Heart left ventricle (tissue), 16 donors: ENCODE results near the gene RNU11. TPM values are rescaled to one million over a fixed set of nuclear protein-coding genes. Genes with fewer than 3 reads are reported as not detected.
"Not testable (repeated sequence)": the region's sequence is repeated elsewhere in the genome, so short reads cannot be mapped to it uniquely, and the experiment has no call there.

ENCODE experiments used
- ATAC-seq, 4 donors: fragments of 200-7000 bp; cut with Tn5 transposase; one replicate each; pipeline ENCODE4 v1.9.1; 2020 to 2022; ENCODE audit warnings: moderate library complexity in 4 of 4, mild to moderate bottlenecking in 3 of 4, moderate number of reproducible peaks in 1 of 4
- DNase-seq, 5 donors: peaks; one replicate each; pipeline ENCODE4 v3.0.0-alpha.2; 2020
- H3K27ac ChIP-seq, 12 donors: fragments of 200-600 bp; sonication (generic) in 4 of 12; one replicate each; pipeline versions ENCODE4 v1.5.0 to v1.8.0; 2016 to 2022; ENCODE audit warnings: mild to moderate bottlenecking in 2 of 12
- H3K27me3 ChIP-seq, 9 donors: fragments of 200-600 bp; sonication (generic) in 2 of 9; one replicate each; pipeline versions ENCODE4 v1.5.1 to v1.8.0; 2016 to 2022; ENCODE audit warnings: mild to moderate bottlenecking in 3 of 9
- H3K36me3 ChIP-seq, 9 donors: fragments of 200-600 bp; sonication (generic) in 2 of 9; one replicate each; pipeline versions ENCODE4 v1.5.0 to v1.8.0; 2018 to 2022; ENCODE audit warnings: mild to moderate bottlenecking in 2 of 9
- H3K4me1 ChIP-seq, 12 donors: fragments of 200-600 bp; sonication (generic) in 4 of 12; one replicate each; pipeline versions ENCODE4 v1.5.0 to v1.8.0; 2016 to 2022; ENCODE audit warnings: mild to moderate bottlenecking in 3 of 12
- H3K4me3 ChIP-seq, 12 donors: fragments of 200-600 bp; sonication (generic) in 4 of 12; one replicate each; pipeline versions ENCODE4 v1.5.0 to v1.8.0; 2017 to 2022; ENCODE audit warnings: mild to moderate bottlenecking in 9 of 12, moderate library complexity in 4 of 12
- H3K9me3 ChIP-seq, 12 donors: fragments of 200-600 bp; sonication (generic) in 4 of 12; one replicate each; pipeline versions ENCODE4 v1.5.0 to v1.8.0; 2016 to 2022; ENCODE audit warnings: mild to moderate bottlenecking in 1 of 12
- CTCF ChIP-seq, 12 donors: fragments of 200-600 bp; sonication (generic) in 4 of 12; IDR thresholded peaks; one replicate each; pipeline versions ENCODE4 v1.5.0 to v1.8.0; 2018 to 2022; ENCODE audit warnings: antibody characterized with exemption in 12 of 12, mild to moderate bottlenecking in 5 of 12
- POLR2A ChIP-seq, 2 donors: fragments of 450-650 bp; IDR thresholded peaks; one replicate each; pipeline ENCODE4 v1.6.1; 2017; ENCODE audit warnings: antibody characterized with exemption in 2 of 2, mild to moderate bottlenecking in 2 of 2, moderate library complexity in 2 of 2
- WGBS, 4 donors: extraction: QIAGEN DNeasy Blood & Tissue Kit in 2 of 4; methylation state at CpG; one replicate each; pipeline versions ENCODE4 v1.1.5 to v1.1.7; 2013 to 2018; 5-methylcytosine and 5-hydroxymethylcytosine counted together
- intact Hi-C, 10 donors: fragments of 100-400 bp; cut with DNase I; formaldehyde crosslinking; loops; one replicate each; pipeline versions ENCODE4 v1.11.1 to v1.14.2; 2022
- polyA plus RNA-seq, 2 donors: library from polyadenylated mRNA; stranded (reverse); fragments of 200-250 nt; gene quantifications; one replicate each; pipeline ENCODE4 v1.2.3, GENCODE V29; 2013
- total RNA-seq, 9 donors: library from RNA; depleted of rRNA in 2 of 9; stranded (reverse); fragments of >200 nt in 2 of 9; fragmentation: NEBNext Ultra II Directional in 3 of 9; extraction: Animal tissue kit (Norgen Biotek cat#: 25700) in 3 of 9; gene quantifications; one replicate each; pipeline versions ENCODE4 v1.1.0 to v1.2.4, GENCODE V29; 2016 to 2023
- donor health status: ischemic (EF 13 %, LVEDD 7.1; RV severe dilation, severe dysfunction).
- donor health status: healthy with polysubstance abuse.
- donor health status: DM: no; HTN: yes; CAD: no.
- donor health status: DM: no; HTN: no; CAD: no.
- donor health status: ischemic (EF 25% LVEDD 6.9; RV normal size, moderate dysfunction).
- donor health status: ischemic (EF 25% LVEDD 5.7; RV mildly dilated, moderate dysfunction).
- donor health status: healthy.
- donor health status: DM: yes; HTN: yes; CAD: no.
- donor health status: ischemic (EF 35%, LVEDD 5.7; RV mildly dilated, moderate dysfunction).
- donor health status: nonischemic (EF 11% LVEDD 7.7; RV severe dilation, severe dysfunction).
- donor health status: DM: yes; HTN: yes; CAD: no.
- donor health status: PGD.
- donor health status: ischemic (EF 29% LVEDD 5.4; RV normal size, mild dysfunction).
- donor health status: nonischemic (EF 23%, LVEDD 6.1; RV moderate dilation, normal function).

The RNU11 gene
- total and polyA plus RNA-seq, 11 donors: not detected

- no peaks in the 10 kb centered on the region for H3K27me3 ChIP-seq
- DNase-seq: no peak
- H3K9me3 ChIP-seq: no peaks in the 10 kb centered on the region
- H3K27ac ChIP-seq: peak overlapping the region; percentile 33 to 93 (median 86)
- TF ChIP-seq CTCF (IDR thresholded peaks at IDR 0.05) (no peak), POLR2A (IDR thresholded peaks at IDR 0.05) (no peak)
- ATAC-seq: peak; percentile 24 to 42 (median 28)
- H3K4me3 ChIP-seq: peak overlapping the region; percentile 43 to 93 (median 76)
- no peaks in the 10 kb centered on the region for H3K36me3 ChIP-seq
- 0 to 1% (median 0%) methylated on average over 26 of the region's 26 CpGs for WGBS, 4 donors
- peaks cover 6 to 36% (median 28%) of the 10 kb centered on the region in 12 donors for H3K4me1 ChIP-seq
- intact Hi-C loops: loop anchor here (2.0 to 10.0 kb wide), 9 partner anchors 27 to 540 kb away; partner anchors contain the start of genes YTHDF2 (in 6 of the 10), GMEB1 (in 1 of the 10) and SRSF4 (in 1 of the 10)
Observed at GRCh38 chr1:28642056-28642846, 6.1 kb upstream of the RNU11 start.

GRCh38 chr1:28642847-28643635 is 5.4 kb upstream of the RNU11 start, which contains the start of gene TAF12:
TAF12 (minus strand) TSS chr1:28643067; CDS start chr1:28622081, 20,986 bp downstream.
- Histone ChIP-seq H3K36me3 (no peaks in the 10 kb centered on the region), H3K9me3 (no peaks in the 10 kb centered on the region), H3K27ac (peak within 1 kb of the TSS; percentile 74 to 93 (median 86)), H3K27me3 (no peaks in the 10 kb centered on the region), H3K4me1 (peaks cover 6 to 44% (median 35%) of the 10 kb centered on the region in 12 donors), H3K4me3 (peak within 1 kb of the TSS; percentile 43 to 93 (median 76))
- peak; percentile 91 to 96 (median 95) for ATAC-seq
- WGBS, 4 donors: 1 to 4% (median 1%) methylated on average over 32 to 49 of the region's 49 CpGs
- TF ChIP-seq POLR2A (IDR thresholded peaks at IDR 0.05) (peak in 1 of 2 donors; percentile 94), CTCF (IDR thresholded peaks at IDR 0.05) (peak in 10 of 12 donors; percentile 24 to 57 (median 44))
- DNase-seq: peak; percentile 92 to 96 (median 94)
- intact Hi-C loops: loop anchor here (1.0 to 10.0 kb wide), 10 partner anchors 25 to 539 kb away; partner anchors contain the start of genes YTHDF2 (in 6 of the 10), GMEB1 (in 3 of the 10) and SRSF4 (in 1 of the 10)

- intact Hi-C loops: loop anchor here in 8 of 10 donors (5.0 to 10.0 kb wide), 7 partner anchors 60 to 538 kb away; partner anchors contain the start of genes YTHDF2 (in 2 of the 8) and SRSF4 (in 1 of the 8)
- no peaks in the 10 kb centered on the region for H3K9me3 ChIP-seq
- no peaks in the 10 kb centered on the region for H3K27me3 ChIP-seq
- DNase-seq: no peak
- H3K27ac ChIP-seq: peak overlapping the region in 7 of 12 donors; percentile 74 to 93 (median 89)
- 73 to 96% (median 93%) methylated on average over 3 of the region's 3 CpGs for WGBS, 4 donors
- H3K36me3 ChIP-seq: no peaks in the 10 kb centered on the region
- no peak for ATAC-seq
- peaks cover 6 to 52% (median 36%) of the 10 kb centered on the region in 12 donors for H3K4me1 ChIP-seq
- TF ChIP-seq POLR2A (IDR thresholded peaks at IDR 0.05) (no peak), CTCF (IDR thresholded peaks at IDR 0.05) (no peak)
- H3K4me3 ChIP-seq: peak overlapping the region in 4 of 12 donors; percentile 66 to 93 (median 80)
Observed at GRCh38 chr1:28644494-28644893, 3.9 kb upstream of the RNU11 start.

GRCh38 chr1:28645406-28645805 is 3.0 kb upstream of the RNU11 start:
- ATAC-seq, H3K27me3 ChIP-seq, H3K9me3 ChIP-seq, H3K27ac ChIP-seq, H3K4me3 ChIP-seq, H3K36me3 ChIP-seq, DNase-seq: not testable (repeated sequence)
- H3K4me1 ChIP-seq: peaks cover 6 to 51% (median 32%) of the 10 kb centered on the region in 12 donors
- intact Hi-C loops: loop anchor here in 6 of 10 donors (5.0 to 10.0 kb wide), 5 partner anchors 61 to 401 kb away; partner anchors contain the start of gene YTHDF2 (in 3 of the 6)
- WGBS, 4 donors: 95 to 97% (median 96%) methylated on average over 11 of the region's 11 CpGs
